ENCODE results near the gene PRND. TPM values are rescaled to one million over a fixed set of nuclear protein-coding genes. Genes with fewer than 3 reads are reported as not detected.

Gene PRND
- total and polyA plus RNA-seq, 2 of the 13 experiments (the other 11 are each of a cell fraction or from before 2014, with no cell fraction given): not detected

GRCh38 chr20:4720041-4720976 is 1.4 kb upstream of the PRND start (continued):
- TF ChIP-seq HINFP (CRISPR knock-in tag; IDR thresholded peaks at IDR 0.05; ENCODE audit: low read depth) (no peak), ZNF605 (CRISPR knock-in tag; IDR thresholded peaks at IDR 0.05) (peak; percentile 53; the same call in 1 of the 2 replicates), GPBP1L1 (CRISPR knock-in tag; IDR thresholded peaks at IDR 0.05) (no peak), FUBP1 (CRISPR knock-in tag; IDR thresholded peaks at IDR 0.05; ENCODE audit: borderline replicate concordance) (no peak), CHD4 (IDR thresholded peaks at IDR 0.05; ENCODE audit: borderline replicate concordance, low read length) (no peak), ZNF251 (CRISPR knock-in tag; IDR thresholded peaks at IDR 0.05) (no peak), SUZ12 (IDR thresholded peaks at IDR 0.05; ENCODE audit: low read depth, low read length) (no peak), ZBTB3 (CRISPR knock-in tag; IDR thresholded peaks at IDR 0.05; ENCODE audit: borderline replicate concordance, low read depth) (no peak), ZNF652 (CRISPR knock-in tag; IDR thresholded peaks at IDR 0.05; ENCODE audit: borderline replicate concordance, low read depth) (no peak), ZNF225 (CRISPR knock-in tag; IDR thresholded peaks at IDR 0.05) (no peak; the same call in 1 of the 2 replicates), ZBTB4 (CRISPR knock-in tag; IDR thresholded peaks at IDR 0.05; ENCODE audit: borderline replicate concordance) (no peak), MED1 (CRISPR knock-in tag; IDR thresholded peaks at IDR 0.05) (peak; percentile 33; the same call in 1 of the 2 replicates), FOXP1 (IDR thresholded peaks at IDR 0.05) (peak; percentile 61; the same call in 1 of the 2 replicates), FOXP1 (CRISPR knock-in tag; IDR thresholded peaks at IDR 0.05) (peak; percentile 91), CEBPG (CRISPR knock-in tag; IDR thresholded peaks at IDR 0.05) (peak; percentile 62; the same call in 1 of the 2 replicates), ZNF619 (CRISPR knock-in tag; IDR thresholded peaks at IDR 0.05) (no peak), POLR2AphosphoS2 (IDR thresholded peaks at IDR 0.05; ENCODE audit: low read depth, low read length) (no peak), ZNF12 (CRISPR knock-in tag; IDR thresholded peaks at IDR 0.05) (no peak), HNRNPL (IDR thresholded peaks at IDR 0.05; ENCODE audit: low read depth, low read length) (no peak)

Data from HepG2 (cell line).